ENCODE results near the gene FAM107A. TPM values are rescaled to one million over a fixed set of nuclear protein-coding genes. Genes with fewer than 3 reads are reported as not detected.

FAM107A gene
- total and polyA plus RNA-seq, 4 experiments from 2014 or later = not detected

- Histone ChIP-seq H3K9me3 (ENCODE audit: control insufficient read depth in 1 of 2, low read length in 2 of 2) (no peaks in the 10 kb centered on the region), H3K36me3 (ENCODE audit: insufficient read depth, low read length) (no peaks in the 10 kb centered on the region), H3K27ac (ENCODE audit: low read depth, low read length) (no peak overlapping the region), H3K4me3 (ENCODE audit: low read length in 2 of 2) (no peak overlapping the region), H3K27me3 (ENCODE audit: insufficient read depth, low read length) (no peaks in the 10 kb centered on the region), H3K4me1 (ENCODE audit: insufficient read depth, low read length) (no peaks in the 10 kb centered on the region)
- DNase-seq = no peak
- no peak overlapping the region for H3K27ac Mint-ChIP-seq
- no peak overlapping the region for H3K4me3 Mint-ChIP-seq
- H3K27me3 Mint-ChIP-seq = peaks cover 0 to 2% of the 10 kb centered on the region in 2 donors
- POLR2A ChIA-PET (ENCODE audit: partially characterized antibody) = no interaction called here
- intact Hi-C loops (cut with micrococcal nuclease) = no loop called here
- no peaks in the 10 kb centered on the region for H3K4me1 Mint-ChIP-seq
- H3K9me3 Mint-ChIP-seq = no peaks in the 10 kb centered on the region
- H3K36me3 Mint-ChIP-seq = no peaks in the 10 kb centered on the region
- CTCF ChIA-PET (ENCODE audit: partially characterized antibody) = no interaction called here
These were observed 14.7 kb downstream of the FAM107A start for GRCh38 chr3:58562498-58562897.

GRCh38 chr3:58560771-58561311 is 16.4 kb downstream of the FAM107A start:
- peak overlapping the region in 1 of 7 donors; percentile 43 for H3K27ac Mint-ChIP-seq
- no peaks in the 10 kb centered on the region for H3K4me1 Mint-ChIP-seq
- H3K36me3 Mint-ChIP-seq = no peaks in the 10 kb centered on the region
- no peak overlapping the region for H3K27ac ChIP-seq (ENCODE audit: low read depth, low read length)
- H3K9me3 ChIP-seq (ENCODE audit: control insufficient read depth in 1 of 2, low read length in 2 of 2) = no peaks in the 10 kb centered on the region
- no peak overlapping the region for H3K4me3 Mint-ChIP-seq
- no peaks in the 10 kb centered on the region for H3K4me1 ChIP-seq (ENCODE audit: insufficient read depth, low read length)
- intact Hi-C loops (cut with micrococcal nuclease) = no loop called here
- ChIA-PET CTCF (ENCODE audit: partially characterized antibody) (interaction anchor here (2.1 kb wide), 1 partner anchor 9 kb away, joined by 9 read pairs; no protein-coding TSS in a partner anchor), POLR2A (ENCODE audit: partially characterized antibody) (no interaction called here)
- no peaks in the 10 kb centered on the region for H3K36me3 ChIP-seq (ENCODE audit: insufficient read depth, low read length)
- no peaks in the 10 kb centered on the region for H3K9me3 Mint-ChIP-seq
- DNase-seq = no peak
- H3K4me3 ChIP-seq (ENCODE audit: low read length in 2 of 2) = no peak overlapping the region
- peaks cover 2 to 3% of the 10 kb centered on the region in 2 donors for H3K27me3 Mint-ChIP-seq
- no peaks in the 10 kb centered on the region for H3K27me3 ChIP-seq (ENCODE audit: insufficient read depth, low read length)

GRCh38 chr3:58559586-58559985 is 17.6 kb downstream of the FAM107A start:
- intact Hi-C loops (cut with micrococcal nuclease) = no loop called here
- no peak for DNase-seq
- Histone ChIP-seq H3K27me3 (ENCODE audit: insufficient read depth, low read length) (no peaks in the 10 kb centered on the region), H3K4me1 (ENCODE audit: insufficient read depth, low read length) (no peaks in the 10 kb centered on the region), H3K36me3 (ENCODE audit: insufficient read depth, low read length) (no peaks in the 10 kb centered on the region), H3K9me3 (ENCODE audit: control insufficient read depth in 1 of 2, low read length in 2 of 2) (no peaks in the 10 kb centered on the region), H3K4me3 (ENCODE audit: low read length in 2 of 2) (no peak overlapping the region), H3K27ac (ENCODE audit: low read depth, low read length) (no peak overlapping the region)
- CTCF ChIA-PET (ENCODE audit: partially characterized antibody) = interaction anchor here (0.7 to 2.1 kb wide), 2 partner anchors 11 to 72 kb away, joined by 3 to 9 read pairs; no protein-coding TSS in a partner anchor
- H3K27me3 Mint-ChIP-seq = peaks cover 2 to 5% of the 10 kb centered on the region in 2 donors
- H3K9me3 Mint-ChIP-seq = no peaks in the 10 kb centered on the region
- no peaks in the 10 kb centered on the region for H3K4me1 Mint-ChIP-seq
- H3K36me3 Mint-ChIP-seq = no peaks in the 10 kb centered on the region
- no peak overlapping the region for H3K27ac Mint-ChIP-seq
- POLR2A ChIA-PET (ENCODE audit: partially characterized antibody) = no interaction called here
- H3K4me3 Mint-ChIP-seq = no peak overlapping the region

- peaks cover 0 to 2% (median 0%) of the 10 kb centered on the region in 8 donors for H3K9me3 Mint-ChIP-seq
- DNase-seq = no peak
- Histone ChIP-seq H3K4me1 (ENCODE audit: insufficient read depth, low read length) (no peaks in the 10 kb centered on the region), H3K9me3 (ENCODE audit: control insufficient read depth in 1 of 2, low read length in 2 of 2) (no peaks in the 10 kb centered on the region), H3K27me3 (ENCODE audit: insufficient read depth, low read length) (no peaks in the 10 kb centered on the region), H3K36me3 (ENCODE audit: insufficient read depth, low read length) (no peaks in the 10 kb centered on the region), H3K4me3 (ENCODE audit: low read length in 2 of 2) (no peak overlapping the region), H3K27ac (ENCODE audit: low read depth, low read length) (no peak overlapping the region)
- H3K27me3 Mint-ChIP-seq = peaks cover 2 to 5% of the 10 kb centered on the region in 2 donors
- ChIA-PET CTCF (ENCODE audit: partially characterized antibody) (interaction anchor here (1.4 to 5.8 kb wide), 2 partner anchors 11 to 14 kb away, joined by 5 to 54 read pairs; no protein-coding TSS in a partner anchor), POLR2A (ENCODE audit: partially characterized antibody) (no interaction called here)
- intact Hi-C loops (cut with micrococcal nuclease) = no loop called here
- H3K4me1 Mint-ChIP-seq = no peaks in the 10 kb centered on the region
- H3K27ac Mint-ChIP-seq = no peak overlapping the region
- no peaks in the 10 kb centered on the region for H3K36me3 Mint-ChIP-seq
- no peak overlapping the region for H3K4me3 Mint-ChIP-seq
These were observed 19.7 kb downstream of the FAM107A start for GRCh38 chr3:58557491-58557890.

GRCh38 chr3:58556761-58557221 is 20.4 kb downstream of the FAM107A start:
- H3K27me3 ChIP-seq (ENCODE audit: insufficient read depth, low read length) = no peaks in the 10 kb centered on the region
- no peak overlapping the region for H3K27ac ChIP-seq (ENCODE audit: low read depth, low read length)
- intact Hi-C loops (cut with micrococcal nuclease) = no loop called here
- no peaks in the 10 kb centered on the region for H3K4me1 ChIP-seq (ENCODE audit: insufficient read depth, low read length)
- no peaks in the 10 kb centered on the region for H3K9me3 ChIP-seq (ENCODE audit: control insufficient read depth in 1 of 2, low read length in 2 of 2)
- Mint-ChIP-seq H3K27me3 (peaks cover 2 to 8% of the 10 kb centered on the region in 2 donors), H3K27ac (no peak overlapping the region), H3K36me3 (no peaks in the 10 kb centered on the region), H3K4me1 (no peaks in the 10 kb centered on the region), H3K9me3 (peaks cover 0 to 6% (median 3%) of the 10 kb centered on the region in 8 donors), H3K4me3 (no peak overlapping the region)
- DNase-seq = no peak
- ChIA-PET POLR2A (ENCODE audit: partially characterized antibody) (no interaction called here), CTCF (ENCODE audit: partially characterized antibody) (interaction anchor here (1.4 to 5.8 kb wide), 2 partner anchors 11 to 15 kb away, joined by 5 to 54 read pairs; no protein-coding TSS in a partner anchor)
- no peaks in the 10 kb centered on the region for H3K36me3 ChIP-seq (ENCODE audit: insufficient read depth, low read length)
- no peak overlapping the region for H3K4me3 ChIP-seq (ENCODE audit: low read length in 2 of 2)

- Histone ChIP-seq H3K27me3 (ENCODE audit: insufficient read depth, low read length) (no peaks in the 10 kb centered on the region), H3K27ac (ENCODE audit: low read depth, low read length) (no peak overlapping the region), H3K36me3 (ENCODE audit: insufficient read depth, low read length) (no peaks in the 10 kb centered on the region), H3K9me3 (ENCODE audit: control insufficient read depth in 1 of 2, low read length in 2 of 2) (no peaks in the 10 kb centered on the region), H3K4me1 (ENCODE audit: insufficient read depth, low read length) (no peaks in the 10 kb centered on the region), H3K4me3 (ENCODE audit: low read length in 2 of 2) (no peak overlapping the region)
- H3K4me3 Mint-ChIP-seq = no peak overlapping the region
- no peak for DNase-seq
- H3K27ac Mint-ChIP-seq = no peak overlapping the region
- peaks cover 0 to 11% (median 6%) of the 10 kb centered on the region in 8 donors for H3K9me3 Mint-ChIP-seq
- intact Hi-C loops (cut with micrococcal nuclease) = no loop called here
- ChIA-PET POLR2A (ENCODE audit: partially characterized antibody) (no interaction called here), CTCF (ENCODE audit: partially characterized antibody) (interaction anchor here (5.8 kb wide), 1 partner anchor 12 kb away, joined by 54 read pairs; no protein-coding TSS in a partner anchor)
- peaks cover 0 to 8% of the 10 kb centered on the region in 2 donors for H3K27me3 Mint-ChIP-seq
- no peaks in the 10 kb centered on the region for H3K36me3 Mint-ChIP-seq
- H3K4me1 Mint-ChIP-seq = no peaks in the 10 kb centered on the region
These were observed 21.2 kb downstream of the FAM107A start for GRCh38 chr3:58556001-58556400.

GRCh38 chr3:58555203-58555602 is 22.0 kb downstream of the FAM107A start:
- CTCF ChIA-PET (ENCODE audit: partially characterized antibody) = interaction anchor here (5.8 kb wide), 1 partner anchor 13 kb away, joined by 54 read pairs; no protein-coding TSS in a partner anchor
- no peaks in the 10 kb centered on the region for H3K4me1 ChIP-seq (ENCODE audit: insufficient read depth, low read length)
- no peak for DNase-seq
- H3K36me3 ChIP-seq (ENCODE audit: insufficient read depth, low read length) = no peaks in the 10 kb centered on the region
- H3K9me3 ChIP-seq (ENCODE audit: control insufficient read depth in 1 of 2, low read length in 2 of 2) = no peaks in the 10 kb centered on the region
- peaks cover 0 to 11% (median 6%) of the 10 kb centered on the region in 8 donors for H3K9me3 Mint-ChIP-seq
- no peaks in the 10 kb centered on the region for H3K36me3 Mint-ChIP-seq
- H3K4me1 Mint-ChIP-seq = no peaks in the 10 kb centered on the region
- no peak overlapping the region for H3K4me3 ChIP-seq (ENCODE audit: low read length in 2 of 2)
- H3K27me3 Mint-ChIP-seq = peaks cover 0 to 8% of the 10 kb centered on the region in 2 donors
- no peaks in the 10 kb centered on the region for H3K27me3 ChIP-seq (ENCODE audit: insufficient read depth, low read length)
- H3K27ac ChIP-seq (ENCODE audit: low read depth, low read length) = no peak overlapping the region
- POLR2A ChIA-PET (ENCODE audit: partially characterized antibody) = no interaction called here
- intact Hi-C loops (cut with micrococcal nuclease) = no loop called here
- H3K4me3 Mint-ChIP-seq = no peak overlapping the region
- no peak overlapping the region for H3K27ac Mint-ChIP-seq

Measured in CD4-positive, alpha-beta memory T cell (primary cell).